Measurements from ENCODE around the gene CELA2A.

CELA2A gene

GRCh38 chr1:15456313-15456954 is at the start of gene CELA2A:
Gene CELA2A, plus strand, starts transcription at chr1:15456732. Its CDS starts 22 bp downstream, at chr1:15456754.
- DNase-seq (ENCODE audit: low spot score): no peak

- no peak for DNase-seq (ENCODE audit: low spot score)
Observed at GRCh38 chr1:15407580-15407979, 49.0 kb upstream of the CELA2A start.

- DNase-seq (ENCODE audit: low spot score): no peak
Observed at GRCh38 chr1:15408890-15409387, 47.6 kb upstream of the CELA2A start.

GRCh38 chr1:15409388-15410222 is 46.9 kb upstream of the CELA2A start, which contains the start of gene EFHD2:
Gene EFHD2, plus strand, starts transcription at chr1:15409888. Its CDS starts 84 bp downstream, at chr1:15409972.
- DNase-seq (ENCODE audit: low spot score): no peak

- no peak for DNase-seq (ENCODE audit: low spot score)
Observed at GRCh38 chr1:15410223-15410883, 46.2 kb upstream of the CELA2A start.

GRCh38 chr1:15410884-15411245 is 45.7 kb upstream of the CELA2A start:
- DNase-seq (ENCODE audit: low spot score): no peak

GRCh38 chr1:15411593-15412137 is 44.9 kb upstream of the CELA2A start:
- DNase-seq (ENCODE audit: low spot score): no peak

- no peak for DNase-seq (ENCODE audit: low spot score)
Observed at GRCh38 chr1:15412175-15412800, 44.2 kb upstream of the CELA2A start.

- DNase-seq (ENCODE audit: low spot score): no peak
Observed at GRCh38 chr1:15412843-15413242, 43.7 kb upstream of the CELA2A start.

- no peak for DNase-seq (ENCODE audit: low spot score)
Observed at GRCh38 chr1:15413563-15414444, 42.7 kb upstream of the CELA2A start.

GRCh38 chr1:15414445-15414983 is 42.0 kb upstream of the CELA2A start:
- no peak for DNase-seq (ENCODE audit: low spot score)

GRCh38 chr1:15417059-15417934 is 39.2 kb upstream of the CELA2A start:
- no peak for DNase-seq (ENCODE audit: low spot score)

- DNase-seq (ENCODE audit: low spot score): no peak
Observed at GRCh38 chr1:15418806-15419515, 37.6 kb upstream of the CELA2A start.

GRCh38 chr1:15420853-15421465 is 35.6 kb upstream of the CELA2A start:
- DNase-seq (ENCODE audit: low spot score): no peak

GRCh38 chr1:15422871-15423270 is 33.7 kb upstream of the CELA2A start:
- DNase-seq (ENCODE audit: low spot score): no peak

- DNase-seq (ENCODE audit: low spot score): no peak
Observed at GRCh38 chr1:15423355-15424077, 33.0 kb upstream of the CELA2A start.

GRCh38 chr1:15424146-15424667 is 32.3 kb upstream of the CELA2A start:
- peak; percentile 47 for DNase-seq (ENCODE audit: low spot score)

- DNase-seq (ENCODE audit: low spot score): no peak
Observed at GRCh38 chr1:15424981-15425380, 31.6 kb upstream of the CELA2A start.

All from hematopoietic multipotent progenitor cell treated with erythropoietin and hydrocortisone succinate and interleukin-3 and kit ligand, for 17 days (in vitro differentiated cells).